Activated CD8-positive, alpha-beta memory T cell treated with anti-CD3 and anti-CD28 coated beads for 24 hours (primary cell): Measurements from ENCODE around the gene GPR52.
"Not testable (repeated sequence)": the region's sequence is repeated elsewhere in the genome, so short reads cannot be mapped to it uniquely, and the experiment has no call there.

ENCODE experiments used
- DNase-seq: peaks from one replicate; pipeline ENCODE4 v3.0.0-alpha.2; 2020

The GPR52 gene, protein sequence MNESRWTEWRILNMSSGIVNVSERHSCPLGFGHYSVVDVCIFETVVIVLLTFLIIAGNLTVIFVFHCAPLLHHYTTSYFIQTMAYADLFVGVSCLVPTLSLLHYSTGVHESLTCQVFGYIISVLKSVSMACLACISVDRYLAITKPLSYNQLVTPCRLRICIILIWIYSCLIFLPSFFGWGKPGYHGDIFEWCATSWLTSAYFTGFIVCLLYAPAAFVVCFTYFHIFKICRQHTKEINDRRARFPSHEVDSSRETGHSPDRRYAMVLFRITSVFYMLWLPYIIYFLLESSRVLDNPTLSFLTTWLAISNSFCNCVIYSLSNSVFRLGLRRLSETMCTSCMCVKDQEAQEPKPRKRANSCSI

DNA sequence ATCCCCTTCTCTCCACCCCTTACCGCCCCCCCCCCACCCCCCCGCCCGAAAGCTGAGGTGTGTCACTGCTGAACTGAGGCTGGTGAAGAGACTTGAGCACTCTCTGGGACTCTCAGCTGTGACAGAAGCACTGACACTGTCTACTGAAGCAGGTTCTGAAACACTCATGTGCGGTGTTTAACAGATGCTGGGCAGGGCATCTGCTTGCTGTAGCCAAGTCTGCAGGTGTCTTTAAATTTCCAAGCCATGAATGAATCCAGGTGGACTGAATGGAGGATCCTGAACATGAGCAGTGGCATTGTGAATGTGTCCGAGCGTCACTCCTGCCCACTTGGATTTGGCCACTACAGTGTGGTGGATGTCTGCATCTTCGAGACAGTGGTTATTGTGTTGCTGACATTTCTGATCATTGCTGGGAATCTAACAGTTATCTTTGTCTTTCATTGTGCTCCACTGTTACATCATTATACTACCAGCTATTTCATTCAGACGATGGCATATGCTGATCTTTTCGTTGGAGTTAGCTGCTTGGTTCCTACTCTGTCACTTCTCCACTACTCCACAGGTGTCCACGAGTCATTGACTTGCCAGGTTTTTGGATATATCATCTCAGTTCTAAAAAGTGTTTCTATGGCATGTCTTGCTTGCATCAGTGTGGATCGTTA lies at the start of gene GPR52:
GPR52 (plus strand) TSS at position 99 of the 665 bp plus-strand sequence; CDS start at position 247, 148 bp downstream.
- no peak for DNase-seq

DNA sequence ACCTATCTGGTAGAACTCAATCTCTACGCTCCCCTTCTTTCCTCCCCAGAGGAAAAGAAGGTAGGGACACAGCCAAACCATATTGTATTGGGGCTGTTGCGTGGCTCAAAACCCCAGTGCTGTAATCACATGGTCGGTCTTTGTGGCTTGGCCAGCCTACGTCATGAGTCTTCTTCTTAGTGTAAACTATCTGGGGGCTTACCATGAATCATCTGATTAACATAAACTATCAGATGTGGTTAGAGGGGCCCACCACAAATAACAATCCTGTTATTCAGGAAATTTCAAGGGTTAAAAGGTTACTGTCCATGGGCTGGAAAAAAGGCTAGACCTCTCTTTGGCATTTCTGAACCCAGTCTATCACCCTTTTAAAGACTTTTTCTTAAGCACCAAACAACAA lies 49.5 kb upstream of the GPR52 start:
- DNase-seq, result no peak

DNA sequence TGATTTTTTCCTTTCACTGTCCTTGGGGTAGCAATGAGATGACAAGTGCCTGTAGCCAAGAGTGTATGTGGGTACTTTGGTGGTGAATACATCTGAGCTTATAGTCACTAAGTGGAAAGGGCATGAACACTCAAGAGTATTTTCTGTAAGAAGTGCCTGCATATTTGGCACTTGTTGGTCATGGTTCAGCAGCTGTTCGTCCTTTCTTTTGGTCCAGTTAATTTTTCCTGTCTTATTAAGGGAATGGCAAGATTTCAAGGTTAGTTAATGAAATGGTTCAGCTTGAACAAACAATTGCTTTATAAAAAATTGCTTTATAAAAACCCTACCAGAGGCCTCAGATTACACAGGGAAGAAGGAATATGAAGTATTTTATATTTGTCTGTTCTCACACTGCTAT lies 48.6 kb upstream of the GPR52 start:
- DNase-seq, result no peak

DNA sequence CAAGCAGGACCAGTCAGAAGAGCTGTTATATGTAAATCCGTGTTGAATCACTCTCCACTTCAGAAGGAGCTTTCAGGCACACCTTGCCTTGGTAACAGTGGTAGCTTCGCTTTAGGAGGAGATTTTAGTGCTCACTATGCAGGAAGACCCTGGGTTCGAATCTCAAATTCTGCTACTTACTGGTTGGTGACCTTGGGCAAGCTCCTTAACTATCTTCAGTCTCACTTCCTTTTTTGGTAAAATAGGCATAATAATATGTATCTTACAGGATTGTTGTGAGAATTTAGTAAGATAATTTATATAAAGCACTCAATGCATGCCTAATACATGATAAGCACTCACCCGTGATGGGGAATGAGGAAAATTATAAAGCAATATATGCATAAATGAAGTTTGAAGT lies 46.7 kb upstream of the GPR52 start:
- DNase-seq, result no peak

DNA sequence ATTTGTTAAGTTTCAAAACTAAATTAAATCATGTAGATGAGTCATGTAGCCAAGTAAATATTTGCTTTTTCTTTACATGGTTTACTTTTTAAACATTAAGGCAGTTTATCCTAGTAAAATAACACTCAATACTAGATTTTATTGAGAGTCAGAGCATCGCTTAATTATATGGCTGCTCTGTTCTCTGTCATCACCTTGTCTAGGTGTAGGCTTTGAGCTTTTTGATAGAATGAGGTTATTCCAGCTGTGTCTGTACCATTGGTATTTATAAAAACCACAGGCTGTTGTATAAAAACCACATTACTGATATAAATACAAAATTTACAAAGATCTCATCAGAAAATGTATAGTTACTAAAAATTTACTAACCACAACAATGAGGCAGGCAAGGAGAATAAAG lies 42.5 kb upstream of the GPR52 start:
- DNase-seq, result no peak

DNA sequence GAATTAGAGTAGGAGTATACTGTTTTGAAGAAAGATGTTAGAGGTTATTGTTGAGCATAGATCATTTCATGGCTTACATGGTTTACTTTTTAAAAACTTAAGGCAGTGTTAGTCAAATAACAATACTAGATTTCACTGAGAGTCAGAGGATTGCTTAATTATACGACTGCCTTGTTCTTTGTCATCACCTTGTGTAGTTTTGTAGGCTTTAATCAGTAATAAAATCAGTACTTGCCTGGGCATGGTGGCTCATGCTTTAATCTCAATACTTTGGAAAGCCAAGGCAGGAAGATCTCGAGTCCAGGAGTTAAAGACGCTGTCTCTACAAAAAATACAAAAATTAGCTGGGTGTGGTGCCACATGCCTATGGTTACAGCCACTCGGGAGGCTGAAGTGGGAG lies 41.3 kb upstream of the GPR52 start:
- no peak for DNase-seq

DNA sequence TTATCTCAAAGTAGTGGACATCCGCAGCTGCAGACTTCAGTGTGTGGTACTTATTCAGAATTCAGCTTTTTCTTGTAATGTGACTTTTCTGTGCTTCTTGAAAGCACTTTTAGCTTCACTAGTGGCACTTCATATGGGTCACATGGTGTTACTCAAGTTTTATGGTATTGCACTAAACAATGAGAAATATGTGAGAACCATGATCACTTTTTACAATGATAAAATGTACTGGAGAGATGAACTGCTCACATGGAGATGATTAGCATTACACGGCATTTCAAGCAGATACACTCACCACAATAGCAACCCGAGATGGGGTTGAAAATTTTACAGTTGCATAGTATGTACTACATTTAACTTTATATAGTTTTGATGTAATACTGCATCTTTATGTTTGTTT lies 40.1 kb upstream of the GPR52 start:
- no peak for DNase-seq

DNA sequence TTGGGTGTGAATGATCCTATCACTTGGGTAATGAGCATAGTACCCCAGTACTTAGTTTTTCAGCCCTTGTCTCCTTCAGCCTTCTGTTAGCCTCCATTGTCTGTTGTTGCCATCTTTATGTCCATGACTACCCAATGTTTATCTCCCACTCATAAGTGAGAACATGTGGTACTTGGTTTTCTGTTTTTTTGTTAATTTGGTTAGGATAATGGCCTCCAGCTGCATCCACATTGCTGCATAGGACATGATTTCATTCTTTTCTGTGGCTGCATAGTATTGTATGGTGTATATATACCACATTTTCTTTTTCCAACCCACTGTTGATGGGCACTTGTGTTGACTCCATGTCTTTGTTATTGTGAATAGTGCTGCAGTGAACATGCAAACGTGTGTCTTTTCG lies 39.6 kb upstream of the GPR52 start:
- no peak for DNase-seq

DNA sequence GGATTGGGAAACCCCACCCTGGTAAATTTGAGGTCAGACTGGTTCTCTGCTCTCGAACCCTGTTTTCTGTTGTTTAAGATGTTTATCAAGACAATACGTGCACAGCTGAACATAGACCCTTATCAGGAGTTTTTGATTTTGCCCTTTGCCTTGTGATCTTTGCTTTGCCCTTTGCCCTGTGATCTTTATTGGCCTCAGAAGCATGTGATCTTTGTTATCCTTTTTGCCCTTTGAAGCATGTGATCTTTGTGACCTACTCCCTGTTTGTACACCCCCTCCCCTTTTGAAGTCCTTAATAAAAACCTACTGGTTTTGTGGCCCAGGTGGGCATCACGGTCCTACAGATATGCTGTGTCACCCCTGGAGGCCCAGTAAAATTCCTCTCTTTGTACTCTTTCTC lies 38.0 kb upstream of the GPR52 start:
- DNase-seq, result not testable (repeated sequence)

DNA sequence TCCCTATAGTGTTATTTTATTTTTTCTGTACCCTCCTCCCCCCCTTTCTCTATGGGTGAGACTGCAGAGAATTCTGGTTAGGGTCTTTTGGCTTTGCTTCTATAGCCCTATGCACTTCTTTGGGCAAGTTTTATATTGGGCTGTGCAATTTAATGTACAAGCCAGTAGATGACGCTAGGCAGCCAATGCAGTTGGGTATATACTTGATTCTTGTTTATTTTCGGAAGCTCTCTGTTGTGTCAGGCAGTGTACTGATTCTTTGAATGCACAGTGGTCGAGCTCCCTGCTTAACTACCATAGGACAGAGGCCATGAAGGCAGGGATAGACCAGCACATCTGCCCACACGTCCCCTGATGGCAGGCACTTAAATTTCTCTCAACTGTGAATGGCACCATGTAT lies 34.1 kb upstream of the GPR52 start:
- DNase-seq, result no peak

DNA sequence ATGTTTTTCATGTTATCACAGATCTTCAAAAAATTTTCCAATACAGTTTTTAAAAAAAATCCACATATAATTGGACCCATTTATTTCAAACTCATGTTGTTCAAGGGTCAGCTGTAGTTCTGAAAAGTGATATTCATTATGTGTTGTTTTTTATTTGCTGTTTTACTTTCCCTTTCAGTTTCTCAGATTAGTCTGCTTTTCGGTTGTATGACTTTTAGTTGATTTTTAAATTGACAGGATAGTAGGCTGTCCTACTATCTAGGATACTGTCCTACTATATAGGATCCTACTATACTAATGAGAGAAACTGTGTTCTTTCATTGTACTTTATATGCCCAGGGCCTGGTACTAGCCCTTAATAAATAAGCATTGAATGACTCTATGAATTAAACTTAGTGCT lies 33.6 kb upstream of the GPR52 start:
- no peak for DNase-seq

DNA sequence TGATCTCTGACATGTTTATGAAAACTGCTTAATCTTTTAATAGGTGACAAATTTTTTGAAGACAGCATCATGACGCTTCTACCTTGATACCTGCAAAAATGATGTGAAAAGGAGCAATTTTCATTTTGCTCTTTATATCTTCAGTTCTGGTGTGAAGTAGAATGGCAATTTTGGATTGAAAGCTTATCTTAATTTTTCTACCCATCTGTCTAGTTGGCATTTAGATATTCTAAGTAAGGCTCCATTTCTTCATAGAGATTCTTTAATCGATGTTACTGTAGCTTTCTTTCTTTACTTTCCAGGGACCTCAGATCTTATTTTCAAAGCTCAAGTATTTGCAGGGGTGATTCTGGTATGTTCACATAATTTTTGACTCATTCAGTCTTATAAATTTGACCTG lies 32.3 kb upstream of the GPR52 start:
- no peak for DNase-seq

DNA sequence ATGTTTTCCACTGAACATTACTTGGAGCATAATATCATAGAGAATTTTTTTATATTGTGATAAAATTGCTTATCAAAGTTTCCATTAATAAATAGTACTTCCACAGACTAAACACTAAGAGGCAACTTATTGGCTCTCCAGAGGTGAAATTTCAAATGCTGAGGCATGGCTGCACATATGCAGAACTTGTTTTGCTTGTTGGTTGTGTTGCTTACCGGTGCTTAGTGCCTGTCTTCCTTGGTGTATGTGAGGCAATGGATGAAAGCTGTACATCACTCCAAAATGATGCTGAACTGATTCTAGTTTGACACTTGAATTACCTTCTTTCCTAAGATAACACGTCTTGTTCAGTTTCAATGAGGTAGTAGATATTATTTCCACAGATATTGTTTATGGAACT lies 29.8 kb upstream of the GPR52 start:
- DNase-seq, result no peak

DNA sequence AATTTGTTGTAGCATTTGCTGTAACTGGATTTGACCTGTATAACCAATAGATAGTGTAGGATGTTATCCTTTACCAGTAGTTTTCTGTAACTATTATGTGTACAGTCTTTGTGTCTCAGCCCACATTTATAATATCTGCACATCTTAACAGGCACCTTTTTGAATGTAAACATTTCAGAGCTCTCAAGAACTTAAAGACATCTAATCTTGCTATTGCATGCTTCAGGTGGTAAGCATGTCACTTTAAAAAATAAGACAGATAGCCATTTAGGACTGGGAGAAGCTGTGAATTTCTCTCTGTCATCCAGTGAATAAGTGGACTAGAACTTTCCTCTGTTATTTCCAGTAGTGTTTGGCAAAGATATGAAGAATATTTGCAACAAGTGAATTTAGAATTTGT lies 22.6 kb upstream of the GPR52 start:
- no peak for DNase-seq

DNA sequence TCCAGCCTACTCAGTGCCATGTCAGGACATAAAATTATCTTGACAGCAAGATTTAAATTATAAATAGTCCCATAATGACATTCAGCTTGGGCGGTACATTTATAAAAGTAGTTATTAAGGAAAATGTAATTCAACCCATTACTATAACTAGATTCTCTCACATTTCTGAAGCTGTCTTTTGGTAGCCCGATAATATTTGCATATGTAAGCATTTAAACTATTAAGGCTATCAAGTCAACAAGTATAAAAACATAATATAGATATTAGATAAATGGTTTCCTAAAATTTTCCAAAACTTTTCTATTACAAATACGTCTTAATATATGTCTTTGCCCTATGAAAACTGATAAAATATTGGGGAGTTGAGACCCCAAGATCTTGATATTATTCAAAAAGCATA lies 21.6 kb upstream of the GPR52 start:
- DNase-seq, result no peak

DNA sequence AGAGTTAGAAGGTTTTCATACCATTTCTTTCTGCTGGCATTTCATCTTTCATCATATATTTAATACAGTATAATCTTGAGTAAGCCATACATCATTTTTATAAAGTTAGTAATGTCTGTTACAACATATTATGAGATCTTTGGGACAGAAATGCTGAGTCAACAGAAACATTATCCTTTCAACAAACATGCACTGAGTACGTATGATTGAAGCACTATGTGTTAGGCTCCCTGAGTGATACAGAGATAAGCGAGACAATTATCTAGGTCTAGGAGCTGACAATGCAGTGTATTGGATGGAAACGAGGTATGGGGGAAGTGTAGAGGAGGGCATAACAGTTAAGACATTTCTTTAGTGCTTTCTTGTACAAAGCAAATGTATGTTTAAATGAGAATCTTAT lies 19.7 kb upstream of the GPR52 start:
- no peak for DNase-seq

DNA sequence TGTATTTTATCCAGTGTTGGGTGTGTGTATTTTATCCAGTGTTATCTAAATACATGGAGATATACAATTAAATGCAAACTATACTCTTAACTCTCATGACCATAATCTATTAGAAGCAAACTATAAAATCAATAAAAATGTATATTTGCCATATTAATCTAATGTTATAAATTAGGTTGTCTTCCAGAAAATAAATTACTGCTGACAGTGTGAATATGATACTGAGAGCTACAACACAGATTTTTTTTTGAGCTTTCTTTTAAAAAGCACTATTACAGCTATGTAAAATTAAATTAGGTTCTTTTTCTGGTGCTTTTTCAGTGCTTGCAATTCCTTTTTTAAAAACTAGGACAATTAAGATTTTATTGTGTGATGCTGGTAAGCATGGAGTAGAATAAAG lies 19.0 kb upstream of the GPR52 start:
- no peak for DNase-seq

DNA sequence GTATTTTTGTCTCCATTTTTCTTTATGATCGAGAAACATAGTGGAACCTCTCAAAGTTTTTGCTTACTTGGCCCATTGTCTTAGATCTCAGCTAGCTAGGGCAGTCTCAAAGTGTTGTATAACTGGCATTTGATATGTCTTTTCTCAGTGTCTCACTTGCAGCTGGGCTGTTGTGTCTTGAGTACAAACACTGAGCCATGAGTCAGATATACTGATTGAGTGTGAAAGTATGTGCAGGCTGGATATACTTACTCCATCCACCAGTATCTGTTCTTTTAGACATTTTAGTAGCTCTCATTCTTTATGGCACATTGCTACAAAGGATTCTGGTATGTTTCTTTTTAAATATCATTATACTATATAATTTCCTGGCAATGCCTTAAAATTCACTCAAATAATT lies 14.3 kb upstream of the GPR52 start:
- DNase-seq, result no peak

DNA sequence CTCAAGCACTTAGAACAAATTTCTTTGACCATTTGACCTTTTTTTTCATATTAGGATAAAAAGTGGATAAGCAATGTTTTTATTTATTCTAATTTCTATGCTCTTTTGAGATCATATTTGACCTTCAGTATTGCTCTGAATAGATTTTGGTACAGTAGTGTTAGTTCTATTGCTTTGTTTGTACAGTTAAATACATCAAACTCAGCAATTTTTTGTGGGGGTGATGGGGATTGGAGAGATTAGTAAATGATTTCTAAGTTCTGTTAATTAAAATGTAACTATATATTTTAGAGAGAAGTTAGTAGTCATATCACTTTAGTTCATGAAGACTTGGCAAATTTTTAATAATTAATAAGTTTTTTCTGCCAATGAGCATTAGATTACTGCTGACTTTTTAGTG lies 2.4 kb upstream of the GPR52 start:
- no peak for DNase-seq

DNA sequence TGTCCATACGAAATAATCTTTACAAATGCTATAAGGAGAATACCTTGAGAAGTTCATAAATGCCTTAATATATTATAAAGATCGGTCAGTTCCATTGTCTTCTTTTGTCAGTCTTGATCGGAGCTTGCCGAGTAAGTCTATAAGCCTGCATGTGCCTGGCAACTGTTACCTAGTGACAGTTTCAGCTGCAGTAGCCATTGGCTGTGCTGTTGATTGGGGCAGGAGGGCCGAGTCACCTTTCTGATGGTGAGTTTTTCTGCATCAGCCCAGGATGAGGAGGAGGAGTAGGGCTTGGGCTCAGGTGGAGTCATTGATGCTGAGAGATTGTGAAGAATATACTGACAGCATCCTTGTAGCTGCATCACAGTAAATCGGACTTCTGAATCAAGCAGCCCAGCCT lies 1.9 kb upstream of the GPR52 start:
- no peak for DNase-seq

DNA sequence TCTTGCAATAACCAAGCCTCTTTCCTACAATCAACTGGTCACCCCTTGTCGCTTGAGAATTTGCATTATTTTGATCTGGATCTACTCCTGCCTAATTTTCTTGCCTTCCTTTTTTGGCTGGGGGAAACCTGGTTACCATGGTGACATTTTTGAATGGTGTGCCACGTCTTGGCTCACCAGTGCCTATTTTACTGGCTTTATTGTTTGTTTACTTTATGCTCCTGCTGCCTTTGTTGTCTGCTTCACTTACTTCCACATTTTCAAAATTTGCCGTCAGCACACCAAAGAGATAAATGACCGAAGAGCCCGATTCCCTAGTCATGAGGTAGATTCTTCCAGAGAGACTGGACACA lies 743 bp downstream of the GPR52 start:
- no peak for DNase-seq

DNA sequence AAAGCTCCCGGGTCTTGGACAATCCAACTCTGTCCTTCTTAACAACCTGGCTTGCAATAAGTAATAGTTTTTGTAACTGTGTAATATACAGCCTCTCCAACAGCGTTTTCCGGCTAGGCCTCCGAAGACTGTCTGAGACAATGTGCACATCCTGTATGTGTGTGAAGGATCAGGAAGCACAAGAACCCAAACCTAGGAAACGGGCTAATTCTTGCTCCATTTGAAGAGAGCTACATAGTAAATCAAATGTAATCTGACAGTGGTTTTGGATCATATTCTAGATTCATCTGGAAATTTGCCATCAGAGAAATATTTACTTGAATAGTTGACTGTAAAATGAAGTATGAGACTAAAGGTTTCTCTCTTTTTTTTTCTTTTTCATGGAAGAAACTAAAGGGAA lies 1.2 kb downstream of the GPR52 start:
- DNase-seq, result no peak

DNA sequence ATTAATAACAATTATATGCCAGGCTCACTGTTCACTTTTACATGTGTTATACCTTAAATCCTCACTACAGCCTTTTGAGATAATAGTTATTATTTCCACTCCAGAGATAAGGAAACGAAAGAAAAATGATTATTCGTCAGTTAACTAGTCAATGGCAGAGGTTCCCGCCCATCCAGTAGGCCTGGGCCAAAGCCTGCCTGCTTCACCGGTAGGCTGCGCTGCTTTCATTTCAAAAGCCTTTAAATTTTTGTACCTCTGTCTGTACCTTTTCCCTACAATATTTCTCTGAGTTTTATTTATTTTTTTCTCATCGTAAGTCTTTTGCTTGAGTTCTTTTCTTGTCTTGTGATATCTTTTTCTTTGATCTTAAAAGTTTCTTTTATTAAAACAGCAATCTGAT lies 3.6 kb downstream of the GPR52 start:
- no peak for DNase-seq

DNA sequence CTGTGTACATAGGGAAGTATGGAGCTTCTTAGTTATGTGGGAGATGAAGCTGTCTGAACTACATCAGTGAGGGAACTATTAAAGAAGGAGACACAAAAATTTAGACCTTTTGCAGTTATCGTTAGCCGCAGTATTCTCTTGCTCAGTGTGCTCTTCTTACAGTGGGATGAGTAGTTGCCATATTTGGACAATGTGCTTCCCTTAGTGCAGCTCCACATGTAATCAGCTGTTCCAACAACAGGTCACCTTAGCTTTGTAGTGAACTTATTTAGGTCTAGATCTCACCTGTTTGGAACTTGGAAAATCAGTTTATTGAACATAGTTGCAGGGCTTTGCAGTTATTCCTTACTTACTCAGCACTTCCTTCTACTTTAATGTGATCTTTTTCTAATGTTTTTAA lies 18.1 kb downstream of the GPR52 start:
- DNase-seq, result no peak

DNA sequence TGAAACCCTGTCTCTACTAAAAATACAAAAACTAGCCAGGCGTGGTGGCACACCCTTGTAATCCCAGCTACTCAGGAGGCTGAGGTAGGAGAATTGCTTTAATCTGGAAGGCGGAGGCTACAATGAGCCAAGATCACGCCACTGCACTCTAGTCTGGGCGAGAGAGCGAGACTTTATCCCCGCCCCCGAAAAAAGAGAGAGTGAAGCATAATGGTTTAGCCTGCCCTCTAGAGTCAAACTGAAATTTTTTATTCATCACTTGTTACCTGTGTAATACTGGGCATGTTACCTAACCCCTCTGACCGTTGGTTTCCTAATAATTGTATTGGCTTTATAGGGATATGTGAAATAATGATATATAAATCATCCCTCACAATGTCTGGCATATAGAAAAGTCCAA lies 18.8 kb downstream of the GPR52 start:
- DNase-seq, result no peak
